Stimulated activated CD4-positive, alpha-beta T cell treated with anti-CD3 and anti-CD28 coated beads, TNF-alpha, amount 100 ng/mL, for 1 hour (primary cell): ENCODE results near the gene TMEM30A.

Source experiments
- DNase-seq, 3 donors: peaks; one replicate each; pipeline ENCODE4 v3.0.0-alpha.2; 2020; ENCODE audit warnings: low read depth in 3 of 3, low spot score in 1 of 3

Gene TMEM30A

GRCh38 chr6:75266716-75267291 is 17.8 kb downstream of the TMEM30A start:
- no peak for DNase-seq

GRCh38 chr6:75263401-75263750 is 21.2 kb downstream of the TMEM30A start:
- no peak for DNase-seq

- DNase-seq = no peak
Observed at GRCh38 chr6:75262716-75263400, 21.7 kb downstream of the TMEM30A start.

- DNase-seq = no peak
Observed at GRCh38 chr6:75261299-75261698, 23.3 kb downstream of the TMEM30A start.

GRCh38 chr6:75257343-75258087 is 27.1 kb downstream of the TMEM30A start:
- no peak for DNase-seq

GRCh38 chr6:75250552-75250951 is 34.0 kb downstream of the TMEM30A start:
- DNase-seq = no peak

- no peak for DNase-seq
Observed at GRCh38 chr6:75249837-75250236, 34.8 kb downstream of the TMEM30A start.

- DNase-seq = no peak
Observed at GRCh38 chr6:75246386-75246785, 38.2 kb downstream of the TMEM30A start.

GRCh38 chr6:75244063-75244584 is 40.5 kb downstream of the TMEM30A start:
- no peak for DNase-seq

GRCh38 chr6:75243333-75244062 is 41.1 kb downstream of the TMEM30A start, which contains the start of gene COX7A2:
TSS of gene COX7A2 (minus strand) at chr6:75243801. CDS start at chr6:75243734, 67 bp downstream.
- peak; percentile 47 to 62 (median 59) for DNase-seq

- DNase-seq = no peak
Observed at GRCh38 chr6:75236630-75237029, 48.0 kb downstream of the TMEM30A start.

GRCh38 chr6:75235271-75235670 is 49.3 kb downstream of the TMEM30A start:
- DNase-seq = no peak

- DNase-seq = no peak
Observed at GRCh38 chr6:75234126-75234865, 50.3 kb downstream of the TMEM30A start.

GRCh38 chr6:75233092-75233615 is 51.4 kb downstream of the TMEM30A start:
- no peak for DNase-seq

GRCh38 chr6:75230484-75231325 is 53.9 kb downstream of the TMEM30A start:
- DNase-seq = no peak

GRCh38 chr6:75224303-75224926 is 60.2 kb downstream of the TMEM30A start:
- no peak for DNase-seq

GRCh38 chr6:75223428-75223827 is 61.2 kb downstream of the TMEM30A start:
- no peak for DNase-seq

- no peak for DNase-seq
Observed at GRCh38 chr6:75222261-75222660, 62.3 kb downstream of the TMEM30A start.

- no peak for DNase-seq
Observed at GRCh38 chr6:75221116-75221515, 63.5 kb downstream of the TMEM30A start.
